HCT116 (cell line): ENCODE measurements around the gene HOXC11. TPM values are rescaled to one million over a fixed set of nuclear protein-coding genes. Genes with fewer than 3 reads are reported as not detected.

Source experiments
- ATAC-seq: fragments of 200-7000 bp; cut with Tn5 transposase; 2 replicates; pipeline ENCODE4 v1.9.1; 2020; ENCODE audit warnings: mild to moderate bottlenecking, moderate library complexity
- BruUV-seq: library from RNA; stranded (reverse); fragments of 400-500 nt; replicated peaks from 2 replicates; lab custom pipeline; 2021; lab: Mats Ljungman, UMichigan
- CTCF ChIA-PET: fragments of 300-600 bp; sonication (Branson Sonifier 250); formaldehyde crosslinking; loops from one replicate; lab custom pipeline; 2021; ENCODE audit warnings: antibody characterized with exemption; lab: Charles Lee
- POLR2A ChIA-PET: fragments of 300-600, 350-600 bp; sonication (Branson Sonifier 250); formaldehyde crosslinking; loops from one replicate; lab custom pipeline; 2021; ENCODE audit warnings: antibody characterized with exemption; lab: Charles Lee
- RAD21 ChIA-PET, 2 experiments: fragments of 300-600 bp; sonication (Branson Sonifier 250); formaldehyde crosslinking; loops; one replicate each; lab custom pipeline; 2023; ENCODE audit warnings: low total read pairs in 2 of 2; ENCODE audit not compliant: uncharacterized antibody in 2 of 2, unreplicated experiment in 2 of 2, low non-redundant PET in 1 of 2; lab: Charles Lee
- DNase-seq: peaks from one replicate; pipeline ENCODE4 v3.0.0-alpha.2; 2010; ENCODE audit warnings: low read depth, low spot score
- H2AFZ ChIP-seq: fragments of 200-600 bp; shearing (Covaris generic), sonication (generic); 2 replicates; pipeline ENCODE4 v1.6.1; 2017; ENCODE audit warnings: low read depth, mixed run types, mixed read lengths, antibody characterized with exemption, low read length; ENCODE audit not compliant: poor library complexity, severe bottlenecking
- H3K27ac ChIP-seq: 2 replicates; pipeline ENCODE4 v1.5.1; 2012; ENCODE audit warnings: low read depth, low read length
- H3K27me3 ChIP-seq: fragments of 200-600 bp; sonication (generic); 2 replicates; pipeline ENCODE4 v1.6.1; 2016; ENCODE audit warnings: mixed run types, low read length, mixed read lengths; ENCODE audit not compliant: insufficient read depth
- H3K36me3 ChIP-seq, 2 experiments: fragments of 200-500 bp in 1 of 2; fragments of 200-600 bp in 1 of 2; sonication (Bioruptor generic) in 1 of 2; sonication (generic) in 1 of 2; 2 replicates each; pipeline versions ENCODE4 v1.5.1 to v1.6.1; 2014 to 2016; ENCODE audit warnings: low read length in 2 of 2, inconsistent platforms in 1 of 2, mixed read lengths in 1 of 2, mixed run types in 1 of 2; ENCODE audit not compliant: insufficient read depth in 2 of 2, control insufficient read depth in 1 of 2
- H3K4me1 ChIP-seq, 2 experiments: fragments of 200-600 bp in 1 of 2; sonication (generic) in 1 of 2; 2 replicates each; pipeline versions ENCODE4 v1.5.1 to v1.6.1; 2012 to 2017; ENCODE audit warnings: low read length in 2 of 2, inconsistent platforms in 1 of 2, mild to moderate bottlenecking in 1 of 2, mixed read lengths in 1 of 2, mixed run types in 1 of 2, moderate library complexity in 1 of 2; ENCODE audit not compliant: insufficient read depth in 2 of 2, control insufficient read depth in 1 of 2
- H3K4me2 ChIP-seq: fragments of 200-600 bp; sonication (generic); 2 replicates; pipeline ENCODE4 v1.6.1; 2017; ENCODE audit warnings: mixed run types, low read length, mixed read lengths
- H3K4me3 ChIP-seq, 2 experiments: fragments of 200-600 bp in 1 of 2; sonication (generic) in 1 of 2; replicated peaks in 1 of 2; 2 replicates each; pipeline ENCODE4 v1.5.1; 2011 to 2016; ENCODE audit warnings: low read length in 2 of 2, control low read depth in 1 of 2, low read depth in 1 of 2, mild to moderate bottlenecking in 1 of 2, mixed read lengths in 1 of 2, mixed run types in 1 of 2
- H3K79me2 ChIP-seq: fragments of 200-600 bp; sonication (generic); 2 replicates; pipeline ENCODE4 v1.6.1; 2017; ENCODE audit warnings: mild to moderate bottlenecking, mixed run types, low read length, moderate library complexity, mixed read lengths; ENCODE audit not compliant: insufficient read depth
- H3K9ac ChIP-seq: fragments of 200-600 bp; sonication (generic); 2 replicates; pipeline ENCODE4 v1.6.1; 2016; ENCODE audit warnings: low read length, mixed read lengths
- H3K9me2 ChIP-seq: fragments of 200-600 bp; sonication (generic), shearing (Covaris generic); 2 replicates; pipeline ENCODE4 v1.6.1; 2017; ENCODE audit warnings: mixed run types, mild to moderate bottlenecking, moderate library complexity; ENCODE audit not compliant: insufficient read depth
- H3K9me3 ChIP-seq, 2 experiments: fragments of 200-500 bp in 1 of 2; fragments of 200-600 bp in 1 of 2; sonication (Bioruptor generic) in 1 of 2; sonication (generic) in 1 of 2; 2 replicates each; pipeline ENCODE4 v1.6.1; 2014 to 2017; ENCODE audit warnings: low read length in 2 of 2, mixed read lengths in 2 of 2, inconsistent platforms in 1 of 2, low read depth in 1 of 2, mild to moderate bottlenecking in 1 of 2, mixed run types in 1 of 2, moderate library complexity in 1 of 2; ENCODE audit not compliant: control insufficient read depth in 1 of 2, insufficient read depth in 1 of 2
- H4K20me1 ChIP-seq: fragments of 200-600 bp; sonication (generic), shearing (Covaris generic); 2 replicates; pipeline ENCODE4 v1.6.1; 2017; ENCODE audit warnings: mixed run types, mild to moderate bottlenecking, moderate library complexity; ENCODE audit not compliant: insufficient read depth
- CBX3 ChIP-seq: IDR thresholded peaks from 2 replicates; pipeline ENCODE4 v1.6.1; 2012; ENCODE audit warnings: low read depth
- ELF1 ChIP-seq: IDR thresholded peaks from 2 replicates; pipeline ENCODE4 v1.6.1; 2012; ENCODE audit warnings: low read depth, borderline replicate concordance
- EZH2 ChIP-seq: fragments of 200-600 bp; sonication (generic); IDR thresholded peaks from 2 replicates; pipeline ENCODE4 v1.6.1; 2017; ENCODE audit warnings: antibody characterized with exemption, mixed run types
- FOSL1 ChIP-seq: IDR thresholded peaks from 2 replicates; pipeline ENCODE4 v1.6.1; 2012; ENCODE audit warnings: low read depth
- JUND ChIP-seq: IDR thresholded peaks from 2 replicates; pipeline ENCODE4 v1.6.1; 2012
- POLR2A ChIP-seq: IDR thresholded peaks from 2 replicates; pipeline ENCODE4 v1.7.0; 2011; ENCODE audit warnings: borderline replicate concordance; ENCODE audit not compliant: insufficient read depth, insufficient read length; ENCODE audit errors: extremely low read depth
- POLR2AphosphoS5 ChIP-seq: IDR thresholded peaks from 2 replicates; pipeline ENCODE4 v1.6.1; 2011; ENCODE audit warnings: mild to moderate bottlenecking, low read depth, low read length, moderate library complexity
- SP1 ChIP-seq: IDR thresholded peaks from 2 replicates; pipeline ENCODE4 v1.6.1; 2012; ENCODE audit warnings: low read depth
- SRF ChIP-seq: IDR thresholded peaks from 2 replicates; pipeline ENCODE4 v1.6.1; 2012; ENCODE audit warnings: low read depth
- YY1 ChIP-seq: IDR thresholded peaks from 2 replicates; pipeline ENCODE4 v1.6.1; 2011; ENCODE audit warnings: low read length, low read depth, moderate library complexity, mild to moderate bottlenecking; ENCODE audit not compliant: insufficient replicate concordance; ENCODE audit errors: extremely low read depth
- intact Hi-C: fragments of 100-400 bp; cut with micrococcal nuclease; formaldehyde crosslinking; loops from 2 replicates; pipeline ENCODE4 v1.10.0; 2022
- total RNA-seq: library from RNA; stranded (reverse); gene quantifications from one replicate; pipeline ENCODE4 v1.2.1, GENCODE V29; 2021; ENCODE audit not compliant: unreplicated experiment
- TF ChIP-seq, protein P1 (sequence below): IDR thresholded peaks from 2 replicates; pipeline ENCODE4 v1.6.1; 2011; ENCODE audit warnings: mild to moderate bottlenecking, low read length, moderate library complexity; ENCODE audit not compliant: insufficient replicate concordance; ENCODE audit errors: extremely low read depth
- TF ChIP-seq, protein P2 (sequence below): IDR thresholded peaks from 2 replicates; pipeline ENCODE4 v1.6.1; 2012
- TF ChIP-seq, protein P3 (sequence below), 3 experiments: fragments of 200-600 bp in 1 of 3; sonication (generic) in 1 of 3; IDR thresholded peaks in 2 of 3; conservative IDR thresholded peaks in 1 of 3; 2 replicates each; pipeline ENCODE4 v1.5.1; 2012 to 2017; ENCODE audit warnings: low read depth in 2 of 3, low read length in 2 of 3, antibody characterized with exemption in 1 of 3, borderline replicate concordance in 1 of 3, control low read depth in 1 of 3, mild to moderate bottlenecking in 1 of 3, mixed read lengths in 1 of 3, mixed run types in 1 of 3, moderate library complexity in 1 of 3; ENCODE audit not compliant: insufficient read depth in 1 of 3
- TF ChIP-seq, protein P4 (sequence below): IDR thresholded peaks from 2 replicates; pipeline ENCODE4 v1.6.1; 2012

Gene HOXC11
- total RNA-seq, 1 experiment from 2014 or later, result 0.22 TPM

DNA sequence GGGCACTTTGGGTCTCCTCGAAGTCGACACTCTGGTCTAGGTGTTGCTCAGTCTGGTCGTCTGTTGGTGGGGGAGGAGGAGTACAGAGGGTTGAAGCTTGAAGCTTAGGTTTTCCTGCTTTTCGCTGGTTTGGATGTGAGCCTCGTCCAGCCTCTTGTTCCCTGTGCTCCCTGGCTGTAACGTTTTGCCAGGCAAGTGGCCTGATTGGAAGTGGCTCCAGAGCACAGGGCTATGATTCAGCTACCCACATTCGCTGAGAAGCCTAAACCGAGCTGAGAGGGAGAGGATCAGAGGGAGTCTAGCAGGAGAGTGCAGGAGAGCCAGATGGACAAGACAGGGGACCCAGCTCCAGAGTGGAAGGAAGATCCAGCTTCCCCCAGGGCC is 18.1 kb downstream of the HOXC11 start:
- Histone ChIP-seq H3K4me3 (no peak overlapping the region), H3K36me3 (no peaks in the 10 kb centered on the region), H3K9me2 (no peaks in the 10 kb centered on the region), H3K27me3 (no peaks in the 10 kb centered on the region), H2AFZ (no peak overlapping the region), H3K79me2 (peaks cover 8% of the 10 kb centered on the region), H3K4me2 (no peak overlapping the region), H3K9ac (no peak overlapping the region), H3K4me1 (peaks cover 9 to 21% of the 10 kb centered on the region in 2 experiments), H3K27ac (no peak overlapping the region), H3K9me3 (no peaks in the 10 kb centered on the region), H4K20me1 (no peaks in the 10 kb centered on the region)
- intact Hi-C loops, result no loop called here
- DNase-seq (no peak), ATAC-seq (no peak)
- TF ChIP-seq POLR2AphosphoS5 (no peak), ELF1 (no peak), CBX3 (no peak), JUND (no peak), EZH2 (no peak), SP1 (no peak), FOSL1 (no peak), SRF (no peak), POLR2A (no peak), YY1 (no peak)
- TF ChIP-seq, protein P1, sequence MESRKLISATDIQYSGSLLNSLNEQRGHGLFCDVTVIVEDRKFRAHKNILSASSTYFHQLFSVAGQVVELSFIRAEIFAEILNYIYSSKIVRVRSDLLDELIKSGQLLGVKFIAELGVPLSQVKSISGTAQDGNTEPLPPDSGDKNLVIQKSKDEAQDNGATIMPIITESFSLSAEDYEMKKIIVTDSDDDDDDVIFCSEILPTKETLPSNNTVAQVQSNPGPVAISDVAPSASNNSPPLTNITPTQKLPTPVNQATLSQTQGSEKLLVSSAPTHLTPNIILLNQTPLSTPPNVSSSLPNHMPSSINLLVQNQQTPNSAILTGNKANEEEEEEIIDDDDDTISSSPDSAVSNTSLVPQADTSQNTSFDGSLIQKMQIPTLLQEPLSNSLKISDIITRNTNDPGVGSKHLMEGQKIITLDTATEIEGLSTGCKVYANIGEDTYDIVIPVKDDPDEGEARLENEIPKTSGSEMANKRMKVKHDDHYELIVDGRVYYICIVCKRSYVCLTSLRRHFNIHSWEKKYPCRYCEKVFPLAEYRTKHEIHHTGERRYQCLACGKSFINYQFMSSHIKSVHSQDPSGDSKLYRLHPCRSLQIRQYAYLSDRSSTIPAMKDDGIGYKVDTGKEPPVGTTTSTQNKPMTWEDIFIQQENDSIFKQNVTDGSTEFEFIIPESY, result no peak
- TF ChIP-seq, protein P2, sequence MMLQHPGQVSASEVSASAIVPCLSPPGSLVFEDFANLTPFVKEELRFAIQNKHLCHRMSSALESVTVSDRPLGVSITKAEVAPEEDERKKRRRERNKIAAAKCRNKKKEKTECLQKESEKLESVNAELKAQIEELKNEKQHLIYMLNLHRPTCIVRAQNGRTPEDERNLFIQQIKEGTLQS, result no peak
- TF ChIP-seq, protein P3, sequence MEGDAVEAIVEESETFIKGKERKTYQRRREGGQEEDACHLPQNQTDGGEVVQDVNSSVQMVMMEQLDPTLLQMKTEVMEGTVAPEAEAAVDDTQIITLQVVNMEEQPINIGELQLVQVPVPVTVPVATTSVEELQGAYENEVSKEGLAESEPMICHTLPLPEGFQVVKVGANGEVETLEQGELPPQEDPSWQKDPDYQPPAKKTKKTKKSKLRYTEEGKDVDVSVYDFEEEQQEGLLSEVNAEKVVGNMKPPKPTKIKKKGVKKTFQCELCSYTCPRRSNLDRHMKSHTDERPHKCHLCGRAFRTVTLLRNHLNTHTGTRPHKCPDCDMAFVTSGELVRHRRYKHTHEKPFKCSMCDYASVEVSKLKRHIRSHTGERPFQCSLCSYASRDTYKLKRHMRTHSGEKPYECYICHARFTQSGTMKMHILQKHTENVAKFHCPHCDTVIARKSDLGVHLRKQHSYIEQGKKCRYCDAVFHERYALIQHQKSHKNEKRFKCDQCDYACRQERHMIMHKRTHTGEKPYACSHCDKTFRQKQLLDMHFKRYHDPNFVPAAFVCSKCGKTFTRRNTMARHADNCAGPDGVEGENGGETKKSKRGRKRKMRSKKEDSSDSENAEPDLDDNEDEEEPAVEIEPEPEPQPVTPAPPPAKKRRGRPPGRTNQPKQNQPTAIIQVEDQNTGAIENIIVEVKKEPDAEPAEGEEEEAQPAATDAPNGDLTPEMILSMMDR (IDR thresholded peaks at IDR 0.05 in 2 of 3, conservative IDR thresholded peaks at IDR 0.05 in 1 of 3; ENCODE audit: borderline replicate concordance in 1 of 3, insufficient read depth in 1 of 3, low read depth in 2 of 3, low read length in 2 of 3), result no peak
- TF ChIP-seq, protein P4, sequence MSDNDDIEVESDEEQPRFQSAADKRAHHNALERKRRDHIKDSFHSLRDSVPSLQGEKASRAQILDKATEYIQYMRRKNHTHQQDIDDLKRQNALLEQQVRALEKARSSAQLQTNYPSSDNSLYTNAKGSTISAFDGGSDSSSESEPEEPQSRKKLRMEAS, result no peak
- CTCF ChIA-PET, result interaction anchor here (1.2 to 2.0 kb wide), 4 partner anchors 41 to 225 kb away, joined by 3 to 8 read pairs (median 4); partner anchors contain the start of gene HOXC5
- POLR2A ChIA-PET, result interaction anchor here (2.2 kb wide), 1 partner anchor 26 kb away, joined by 6 read pairs; no protein-coding TSS in a partner anchor
- RAD21 ChIA-PET, result no interaction called here
- BruUV-seq, result no TSS peak
